Brain microvascular endothelial cell (primary cell): ENCODE measurements around the gene S100A14.
"Not testable (repeated sequence)": the region's sequence is repeated elsewhere in the genome, so short reads cannot be mapped to it uniquely, and the experiment has no call there.

Experiments
- DNase-seq: peaks from one replicate; pipeline ENCODE4 v3.0.0-alpha.2; 2020
- H3K27ac ChIP-seq: fragments of 250-450 bp; sonication (Bioruptor Pico); 2 replicates; pipeline ENCODE4 v1.5.1; 2020; ENCODE audit warnings: mild to moderate bottlenecking, moderate library complexity
- H3K27me3 ChIP-seq: fragments of 250-450 bp; sonication (Bioruptor Pico); replicated peaks from 2 replicates; pipeline ENCODE4 v1.5.1; 2020; ENCODE audit warnings: mild to moderate bottlenecking
- H3K36me3 ChIP-seq: fragments of 250-450 bp; sonication (Bioruptor Pico); replicated peaks from 2 replicates; pipeline ENCODE4 v1.5.1; 2020; ENCODE audit warnings: mild to moderate bottlenecking
- H3K4me3 ChIP-seq: 2 replicates; pipeline ENCODE4 v1.5.1; 2011; ENCODE audit warnings: low read depth, mild to moderate bottlenecking, control low read depth, low read length, moderate library complexity
- CTCF ChIP-seq: IDR thresholded peaks from 2 replicates; pipeline ENCODE4 v1.5.1; 2011; ENCODE audit warnings: low read depth, mild to moderate bottlenecking, moderate library complexity, low read length, control low read depth, inconsistent platforms; ENCODE audit errors: missing control alignments
- in situ Hi-C: cut with HindIII; loops from 2 replicates; pipeline ENCODE4 v1.10.0; 2017; ENCODE audit warnings: low sequenced_read_pairs, low pct_ligation_motif_present

S100A14 gene

GRCh38 chr1:153588482-153588881 lies 27.6 kb downstream of the S100A14 start:
- no peak overlapping the region for H3K27ac ChIP-seq
- DNase-seq = no peak
- no peaks in the 10 kb centered on the region for H3K36me3 ChIP-seq
- no peaks in the 10 kb centered on the region for H3K27me3 ChIP-seq
- no peak overlapping the region for H3K4me3 ChIP-seq
- TF ChIP-seq CTCF = no peak
- in situ Hi-C loops = no loop called here

- H3K36me3 ChIP-seq, DNase-seq, in situ Hi-C loops: not testable (repeated sequence)
Observed at GRCh38 chr1:153588033-153588432, 28.1 kb downstream of the S100A14 start.

GRCh38 chr1:153587314-153587713 lies 28.8 kb downstream of the S100A14 start:
- in situ Hi-C loops = no loop called here
- Histone ChIP-seq H3K4me3 (no peak overlapping the region), H3K27ac (no peak overlapping the region), H3K36me3 (no peaks in the 10 kb centered on the region), H3K27me3 (no peaks in the 10 kb centered on the region)
- DNase-seq = no peak
- TF ChIP-seq CTCF = no peak

More at GRCh38 chr1:153588033-153588432, 28.1 kb downstream of the S100A14 start:
- H3K27me3 ChIP-seq, H3K27ac ChIP-seq, H3K4me3 ChIP-seq: not testable (repeated sequence)

DNA sequence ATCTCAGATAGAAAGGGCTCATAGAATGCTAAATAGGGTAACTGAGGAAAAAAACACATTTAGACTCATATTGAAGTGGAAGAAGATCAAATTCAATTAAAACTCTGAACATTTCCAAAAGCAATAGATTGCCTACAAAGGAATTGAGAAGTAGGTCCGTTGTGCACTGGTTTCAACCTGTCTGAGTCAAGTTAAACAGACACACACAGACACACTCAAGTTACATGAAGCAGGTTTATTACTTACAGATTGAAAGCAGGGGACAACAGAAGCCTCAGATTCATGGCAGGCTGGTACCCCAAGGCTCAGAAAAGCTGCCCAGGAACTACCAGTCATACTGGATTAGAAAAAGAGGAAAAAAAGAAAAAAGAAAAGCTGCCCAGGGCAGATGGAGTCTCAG lies 29.8 kb downstream of the S100A14 start:
- in situ Hi-C loops = no loop called here

DNA sequence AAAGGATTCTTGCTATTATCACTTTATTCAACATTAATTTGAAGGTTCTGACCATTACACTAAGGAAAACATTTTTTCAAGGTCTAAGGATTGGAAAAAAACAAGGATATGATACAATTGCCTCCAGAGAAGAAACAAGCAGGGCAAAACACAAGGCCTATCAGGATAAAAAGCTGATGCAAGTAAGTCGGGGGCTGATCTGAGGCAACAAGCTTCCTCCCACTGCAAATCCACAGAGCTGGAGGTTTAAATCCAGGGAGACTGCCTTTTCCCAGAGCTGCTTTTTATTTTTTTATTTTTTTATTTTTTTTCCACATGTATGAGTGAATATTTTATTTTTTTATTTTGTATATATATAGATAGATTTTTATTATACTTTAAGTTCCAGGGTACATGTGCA lies 31.1 kb downstream of the S100A14 start:
- no peak for DNase-seq
- no peaks in the 10 kb centered on the region for H3K36me3 ChIP-seq
- no peak overlapping the region for H3K27ac ChIP-seq
- TF ChIP-seq CTCF = no peak
- in situ Hi-C loops = no loop called here
- no peak overlapping the region for H3K4me3 ChIP-seq
- H3K27me3 ChIP-seq = no peaks in the 10 kb centered on the region

More for the DNA sequence above, 29.8 kb downstream of the S100A14 start:
- H3K27me3 ChIP-seq = no peaks in the 10 kb centered on the region
- no peak for DNase-seq
- H3K36me3 ChIP-seq = no peaks in the 10 kb centered on the region
- no peak overlapping the region for H3K27ac ChIP-seq
- no peak for TF ChIP-seq CTCF
- H3K4me3 ChIP-seq = no peak overlapping the region

DNA sequence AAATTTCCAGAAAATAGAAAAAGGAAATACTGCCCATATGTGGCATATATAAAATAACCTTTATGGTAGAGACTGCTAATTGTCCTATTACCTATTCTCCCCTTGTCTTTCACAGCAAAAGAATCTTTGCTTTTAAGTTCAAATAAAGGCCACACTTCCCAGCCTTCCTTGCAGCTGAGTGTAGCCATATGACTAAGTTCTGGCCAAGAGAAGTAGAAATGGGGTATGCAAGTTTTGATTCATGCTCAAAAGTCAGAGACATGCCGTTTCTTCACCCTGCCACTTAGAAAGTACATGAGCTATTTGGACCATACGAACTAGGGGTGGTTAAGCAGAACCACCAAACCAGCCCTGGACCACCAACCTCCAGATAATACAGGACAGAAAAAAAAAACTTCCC lies 32.1 kb downstream of the S100A14 start:
- no peaks in the 10 kb centered on the region for H3K27me3 ChIP-seq
- no peak for DNase-seq
- no peak overlapping the region for H3K27ac ChIP-seq
- in situ Hi-C loops = no loop called here
- H3K36me3 ChIP-seq = no peaks in the 10 kb centered on the region
- no peak for TF ChIP-seq CTCF
- H3K4me3 ChIP-seq = no peak overlapping the region

GRCh38 chr1:153583514-153583913 lies 32.6 kb downstream of the S100A14 start:
- H3K4me3 ChIP-seq, H3K27ac ChIP-seq, DNase-seq, H3K27me3 ChIP-seq, H3K36me3 ChIP-seq, in situ Hi-C loops: not testable (repeated sequence)

DNA sequence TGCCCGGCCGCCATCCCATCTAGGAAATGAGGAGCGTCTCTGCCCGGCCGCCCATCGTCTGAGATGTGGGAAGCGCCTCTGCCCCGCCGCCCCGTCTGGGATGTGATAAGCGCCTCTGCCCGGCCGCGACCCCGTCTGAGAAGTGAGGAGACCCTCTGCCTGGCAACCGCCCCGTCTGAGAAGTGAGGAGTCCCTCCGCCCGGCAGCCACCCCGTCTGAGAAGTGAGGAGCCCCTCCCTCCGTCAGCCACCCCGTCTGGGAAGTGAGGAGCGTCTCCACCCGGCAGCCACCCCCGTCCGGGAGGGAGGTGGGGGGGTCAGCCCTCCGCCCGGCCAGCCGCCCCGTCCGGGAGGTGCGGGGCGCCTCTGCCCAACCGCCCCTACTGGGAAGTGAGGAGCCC lies 33.3 kb downstream of the S100A14 start:
- in situ Hi-C loops, DNase-seq, H3K27ac ChIP-seq, H3K4me3 ChIP-seq, H3K27me3 ChIP-seq, H3K36me3 ChIP-seq: not testable (repeated sequence)
